ENCODE measurements around the gene ABCA13.
"Not testable (repeated sequence)": the region's sequence is repeated elsewhere in the genome, so short reads cannot be mapped to it uniquely, and the experiment has no call there.

Gene ABCA13

DNA sequence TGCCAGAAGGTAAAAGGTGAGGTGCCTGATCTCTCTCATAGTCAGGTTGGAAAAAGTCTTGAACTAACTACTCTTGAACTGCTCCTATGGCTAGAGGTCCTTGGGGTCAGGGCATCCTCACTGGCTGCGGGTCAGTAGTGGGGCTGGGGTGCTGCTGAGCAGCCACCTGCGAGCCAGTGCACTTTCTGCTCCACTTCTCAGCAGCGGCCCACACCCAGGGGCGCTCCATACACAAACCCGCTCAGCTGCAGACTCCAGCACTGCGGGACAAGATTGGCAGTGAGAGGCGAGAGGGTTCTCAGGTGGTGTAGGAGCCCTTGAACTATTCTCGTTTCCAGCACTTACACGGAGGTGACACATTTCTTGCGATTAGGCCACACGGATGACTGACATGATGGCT, 6.0 kb downstream of the ABCA13 start:
- DNase-seq, result no peak

DNA sequence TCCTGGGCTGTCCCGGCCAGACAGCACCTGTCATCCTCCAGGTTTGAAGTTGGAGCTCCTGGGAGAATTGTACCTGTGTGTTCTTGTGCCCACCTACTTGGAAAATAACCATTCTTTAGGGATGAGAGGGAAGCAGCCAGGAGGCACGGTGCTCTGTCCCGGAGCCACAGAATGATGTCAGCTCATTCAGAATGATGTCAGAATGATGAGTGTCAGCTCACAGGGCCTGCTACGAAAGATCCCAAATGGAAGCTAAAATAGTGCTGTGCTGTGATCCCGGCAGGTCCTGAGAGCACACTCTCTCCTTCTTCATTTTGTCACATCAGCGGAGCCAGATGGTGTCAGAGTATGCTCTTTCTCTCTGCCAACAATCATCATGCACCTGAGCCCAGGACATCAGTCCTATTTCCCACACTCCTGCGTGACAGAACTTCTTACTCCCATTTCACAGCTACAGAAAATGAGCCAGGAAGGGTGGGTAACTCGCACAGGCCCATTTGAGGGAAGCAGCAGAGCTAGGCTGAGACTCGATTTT, 8.3 kb downstream of the ABCA13 start:
- no peak for DNase-seq

DNA sequence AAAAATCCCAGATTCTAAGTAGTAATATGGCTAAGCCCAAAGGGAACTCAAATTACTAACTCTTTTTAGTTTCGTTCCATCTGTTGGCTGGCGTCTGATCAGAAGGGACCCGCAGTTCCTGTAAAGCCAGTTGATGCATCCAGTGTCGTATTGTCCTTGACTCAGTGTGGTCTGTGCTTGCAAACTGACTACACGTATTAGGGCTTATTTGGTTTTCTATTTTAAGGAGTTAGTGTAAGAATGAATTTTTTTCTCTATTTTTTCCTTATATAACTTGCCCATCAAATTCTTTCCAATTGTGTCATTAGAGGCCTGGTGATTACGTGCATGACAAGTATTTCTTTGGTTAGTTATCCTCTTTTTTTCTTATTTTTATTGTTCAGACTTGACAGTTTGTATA, 9.7 kb downstream of the ABCA13 start:
- no peak for DNase-seq

DNA sequence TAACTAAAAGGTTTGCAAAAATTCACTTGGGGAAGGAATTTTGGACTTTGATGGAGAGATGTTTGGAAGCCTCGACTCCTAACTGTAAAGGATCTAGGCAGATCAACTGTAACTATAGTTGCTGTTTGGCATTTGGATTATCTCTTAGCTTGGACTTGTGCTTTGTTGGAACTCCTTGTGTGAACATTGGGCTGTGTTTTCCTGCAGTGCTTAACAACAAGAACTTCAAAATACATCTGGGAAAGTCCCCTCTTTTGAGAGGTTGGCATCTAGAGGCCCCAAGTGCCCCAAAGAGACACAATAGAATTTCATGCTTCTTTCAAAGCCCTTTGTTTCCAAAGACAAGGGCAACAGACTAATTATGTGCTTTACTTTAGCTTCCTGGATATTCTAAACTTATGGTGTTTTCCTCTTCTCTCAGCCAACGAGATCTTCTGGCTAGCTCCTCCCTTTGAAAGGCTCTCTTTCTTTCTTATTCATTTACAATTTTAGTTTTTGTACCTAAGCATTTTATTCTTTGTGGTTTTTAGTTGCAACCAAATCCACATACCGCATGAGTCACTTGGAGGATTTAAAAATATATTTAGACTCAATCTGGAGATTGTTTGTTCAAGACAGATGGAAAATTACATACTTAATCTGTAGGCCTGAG, 11.6 kb downstream of the ABCA13 start:
- no peak for DNase-seq

DNA sequence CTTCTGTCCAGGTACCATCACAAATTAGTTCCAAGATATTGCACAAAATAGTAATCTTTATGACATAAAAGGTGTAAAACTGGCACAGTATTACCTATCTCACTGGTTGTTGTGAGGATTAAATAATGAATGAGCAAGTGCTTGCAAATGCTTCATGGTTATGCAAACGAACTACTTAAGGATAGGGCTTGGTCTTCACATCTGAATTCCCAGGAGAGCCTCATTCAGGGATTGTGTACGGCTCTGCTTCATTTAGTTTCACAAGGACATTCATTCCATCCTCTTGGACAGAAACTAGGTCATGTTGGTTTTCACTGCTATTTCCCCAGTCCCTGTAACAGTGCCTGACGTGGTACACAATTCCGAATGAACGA, 12.1 kb downstream of the ABCA13 start:
- no peak for DNase-seq

DNA sequence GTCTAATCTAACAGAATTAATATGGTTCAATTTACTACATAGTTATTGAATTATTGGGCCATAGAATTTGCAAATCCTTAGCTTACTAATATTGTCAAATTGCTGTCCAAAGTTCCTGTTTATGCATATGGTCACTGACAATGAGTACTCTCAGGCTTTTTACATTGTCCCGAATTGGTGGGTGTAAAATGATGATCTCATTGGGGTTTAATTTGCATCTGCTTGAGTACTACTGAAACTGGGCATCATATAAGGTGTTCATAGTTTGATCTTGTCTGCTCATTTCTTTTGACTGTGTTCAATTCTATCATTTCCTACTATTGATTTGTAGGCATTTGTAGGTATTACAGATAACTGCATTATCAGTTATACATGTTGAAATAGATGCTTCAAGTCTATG, 12.7 kb downstream of the ABCA13 start:
- no peak for DNase-seq

DNA sequence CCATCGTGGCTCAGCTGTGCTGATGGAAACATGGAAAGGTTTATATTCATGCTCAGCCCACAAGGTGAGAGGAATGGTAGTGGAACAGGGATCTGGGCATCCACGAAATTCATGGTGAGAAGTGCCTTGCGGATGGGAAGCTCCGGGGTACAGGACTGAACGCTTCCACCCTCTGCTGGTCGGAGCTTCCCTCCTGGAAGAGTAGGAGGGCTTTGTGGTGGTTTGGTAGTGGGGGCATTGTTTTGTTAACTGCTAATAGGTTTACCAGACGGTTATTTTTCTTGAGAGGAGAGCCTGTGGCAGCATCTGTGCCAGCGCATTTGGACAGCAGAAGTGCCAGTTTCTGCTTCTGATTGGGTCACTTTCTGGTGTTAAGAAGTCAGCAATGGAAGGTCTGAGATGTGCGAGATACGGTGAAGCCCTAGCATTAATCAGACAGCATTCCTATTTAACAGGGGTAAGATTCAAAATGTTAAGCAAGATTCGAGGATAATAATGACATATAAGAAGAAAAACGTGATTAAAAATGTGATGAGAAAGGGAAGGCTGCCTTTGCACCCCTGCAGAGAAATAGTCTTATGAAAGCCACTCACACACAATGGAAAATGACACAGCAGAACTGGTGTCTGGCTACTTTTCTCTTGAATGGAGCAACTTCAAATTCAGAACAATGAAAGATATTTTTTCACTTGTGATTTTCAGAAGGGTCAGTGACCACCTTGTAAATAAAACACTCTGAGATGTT, 17.7 kb downstream of the ABCA13 start:
- no peak for DNase-seq

DNA sequence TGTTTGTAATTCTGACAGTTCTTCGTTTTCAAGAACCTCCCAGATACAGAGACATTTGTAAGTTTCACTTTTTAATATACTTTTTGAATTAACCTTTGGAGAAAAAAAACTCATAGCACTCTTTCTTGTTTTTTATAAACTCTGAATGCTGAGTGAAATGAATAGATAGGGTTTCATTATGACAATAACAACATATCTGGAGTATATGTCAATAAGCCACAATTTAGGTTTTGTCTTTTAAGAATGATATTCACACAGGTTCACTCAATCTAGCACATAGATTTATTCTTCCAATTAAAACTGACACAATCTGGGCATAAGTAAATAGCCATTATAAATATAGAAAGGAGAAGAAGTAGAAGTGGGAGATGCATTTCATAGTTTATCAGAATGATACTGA, 21.7 kb downstream of the ABCA13 start:
- no peak for DNase-seq

DNA sequence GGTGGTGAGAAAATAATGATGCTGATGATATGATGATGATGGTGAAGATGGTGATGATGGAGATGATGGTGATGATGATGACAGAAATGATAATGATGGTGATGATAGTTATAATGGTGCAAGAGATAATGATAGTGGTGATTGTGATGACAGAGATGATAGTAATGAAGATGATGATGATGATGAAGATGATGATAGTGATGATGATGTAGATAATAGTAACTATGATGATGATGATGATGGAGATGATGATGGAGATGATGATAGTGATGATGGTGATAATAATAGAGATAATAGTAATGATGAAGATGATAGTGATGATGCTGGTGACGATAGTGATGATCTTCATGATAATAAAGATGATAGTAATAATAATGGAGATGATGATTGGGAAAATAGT, 22.2 kb downstream of the ABCA13 start:
- no peak for DNase-seq

DNA sequence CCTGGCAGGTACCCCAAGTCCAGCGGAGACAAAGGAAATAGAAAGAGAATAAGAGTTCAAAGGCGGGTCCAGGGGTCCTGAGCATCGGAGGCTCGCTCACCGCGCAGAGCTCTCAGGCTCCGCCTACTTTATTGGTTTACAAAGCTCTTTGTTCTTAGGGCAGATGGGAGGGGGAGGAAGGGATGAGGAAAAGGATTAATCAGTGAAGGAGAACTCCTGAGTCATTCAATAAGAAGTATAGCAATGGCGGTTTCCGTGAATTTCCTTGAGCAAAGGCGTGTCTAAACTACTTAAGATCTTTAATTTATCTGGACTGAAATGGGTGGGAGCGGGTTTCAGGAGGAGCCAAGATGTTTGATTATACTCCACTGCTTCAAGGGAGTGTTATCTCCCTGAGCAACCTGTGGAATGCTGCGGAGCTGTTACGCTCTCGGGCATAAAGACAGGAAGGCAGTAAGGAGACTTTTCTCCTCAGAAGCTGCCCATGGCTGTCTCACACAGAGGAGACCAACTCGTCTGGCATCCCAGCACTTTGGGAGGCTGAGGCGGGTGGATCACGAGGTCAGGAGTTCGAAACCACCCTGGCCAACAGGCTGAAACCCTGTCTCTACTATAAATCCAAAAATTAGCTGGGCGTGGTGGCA, 29.8 kb downstream of the ABCA13 start:
- not testable (repeated sequence) for DNase-seq

DNA sequence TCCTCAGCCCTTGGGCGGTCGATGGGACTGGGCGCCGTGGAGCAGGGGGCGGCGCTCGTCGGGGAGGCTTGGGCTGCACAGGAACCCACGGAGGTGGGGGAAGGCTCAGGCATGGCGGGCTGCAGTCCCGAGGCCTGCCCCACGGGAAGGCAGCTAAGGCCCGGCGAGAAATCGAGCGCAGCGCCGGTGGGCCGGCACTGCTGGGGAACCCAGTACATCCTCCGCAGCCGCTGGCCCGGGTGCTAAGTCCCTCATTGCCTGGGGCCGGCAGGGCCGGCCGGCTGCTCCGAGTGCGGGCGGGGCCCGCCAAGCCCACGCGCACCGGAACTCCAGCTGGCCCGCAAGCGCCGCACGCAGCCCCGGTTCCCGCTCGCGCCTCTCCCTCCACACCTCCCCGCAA, 31.7 kb downstream of the ABCA13 start:
- DNase-seq, result not testable (repeated sequence)

DNA sequence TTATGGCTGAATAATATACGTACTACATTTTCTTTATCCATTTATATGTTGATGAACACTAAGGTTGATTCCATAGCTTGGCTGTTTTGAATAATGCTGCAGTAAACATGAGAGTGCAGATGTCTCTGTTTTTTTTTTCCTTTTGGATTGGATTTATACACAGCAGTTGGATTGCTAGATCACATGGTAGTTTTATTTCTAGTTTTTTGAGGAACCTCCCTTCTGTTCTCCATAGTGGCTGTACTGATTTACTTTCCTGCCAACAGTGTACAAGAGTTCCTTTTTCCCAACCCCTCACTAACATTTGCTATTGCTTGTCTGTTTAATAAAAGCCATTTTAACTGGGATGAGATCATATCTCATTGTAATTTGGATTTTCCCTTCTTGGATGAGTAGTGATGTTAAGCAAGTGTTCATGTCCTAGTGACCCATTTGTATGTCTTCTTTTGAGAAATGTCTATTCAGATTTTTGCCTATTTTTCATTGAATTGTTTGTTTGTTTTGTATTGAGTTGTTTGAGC, 36.0 kb downstream of the ABCA13 start:
- no peak for DNase-seq

DNA sequence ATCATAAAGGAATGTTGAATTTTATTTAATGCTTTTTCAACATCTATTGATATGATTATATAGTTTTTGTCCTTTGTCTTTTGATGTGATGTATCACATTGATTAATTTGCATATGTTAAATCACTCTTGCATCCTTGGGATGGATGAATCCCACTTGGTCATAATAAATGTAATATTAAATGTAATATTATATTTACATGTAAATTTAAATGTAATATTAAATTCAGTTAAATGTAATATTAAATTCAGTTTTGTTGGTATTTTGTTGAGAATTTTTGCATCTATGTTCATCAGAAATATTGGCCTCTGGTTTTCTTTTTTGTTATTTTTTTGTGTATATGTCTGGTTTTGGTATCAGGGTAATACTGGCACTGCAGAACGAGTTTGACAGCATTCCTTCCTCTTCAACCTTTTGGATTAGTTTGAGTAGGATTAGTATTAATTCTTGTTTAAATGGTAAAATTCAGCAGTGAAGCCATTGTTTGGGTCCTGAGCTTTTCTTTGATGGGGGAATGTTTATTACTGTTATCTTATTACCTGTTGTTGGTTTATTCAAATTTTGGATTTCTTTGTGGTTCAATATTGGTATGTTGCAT, 37.8 kb downstream of the ABCA13 start:
- no peak for DNase-seq

DNA sequence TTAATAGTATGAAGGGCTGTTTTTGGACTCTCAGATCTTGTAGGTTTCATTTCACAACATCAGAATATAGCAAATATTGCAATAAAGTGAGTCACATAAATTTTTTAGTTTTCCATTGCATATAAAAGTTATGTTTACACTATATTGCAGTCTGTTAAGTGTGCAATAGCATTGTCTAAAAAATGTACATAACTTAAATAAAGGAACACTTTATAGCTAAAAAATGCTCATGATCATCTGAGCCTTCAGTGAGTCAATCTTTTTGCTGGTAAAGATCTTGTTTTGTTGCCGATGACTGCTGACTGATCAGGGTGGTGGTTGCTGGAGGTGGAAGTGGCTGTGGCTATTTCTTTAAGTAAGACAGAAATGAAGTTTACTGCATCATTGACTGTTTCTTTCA, 42.0 kb downstream of the ABCA13 start:
- no peak for DNase-seq

DNA sequence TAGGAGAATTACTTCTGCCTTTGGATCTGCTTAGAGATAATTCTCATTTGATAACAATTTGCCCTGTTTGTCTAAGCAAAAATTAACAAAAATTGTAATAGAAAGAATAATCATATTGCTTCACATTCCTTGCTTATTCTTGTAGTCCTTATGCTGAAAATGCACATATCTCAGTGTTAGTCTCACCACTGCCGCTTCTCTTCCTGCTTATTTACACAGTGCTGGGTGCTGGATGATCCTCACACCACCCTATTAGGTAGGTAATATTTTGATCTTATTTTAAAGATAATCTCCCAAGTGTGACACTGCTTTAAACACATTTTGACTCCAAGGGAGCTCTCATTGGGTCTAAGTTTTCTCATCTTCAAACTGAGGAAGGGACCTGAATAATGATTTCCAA, 46.0 kb downstream of the ABCA13 start:
- no peak for DNase-seq

DNA sequence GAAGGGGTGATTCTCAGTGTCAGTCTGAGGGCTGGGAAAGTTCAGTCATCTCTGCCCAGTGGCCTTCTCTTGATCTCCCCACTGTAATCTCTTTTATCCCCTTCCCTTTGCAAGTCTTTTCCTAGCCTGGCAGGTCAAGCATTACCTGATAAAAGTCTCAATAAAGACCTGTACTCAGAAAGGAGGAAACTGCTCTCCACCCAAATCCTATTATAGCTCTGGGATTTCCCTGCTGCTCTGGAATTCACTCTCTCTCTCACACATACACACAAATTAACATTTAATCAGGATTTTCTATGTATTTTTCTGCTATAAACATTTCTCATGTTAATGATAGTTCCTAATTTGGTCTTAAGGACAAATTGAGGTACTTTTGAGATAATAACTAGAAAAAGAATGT, 46.5 kb downstream of the ABCA13 start:
- no peak for DNase-seq

DNA sequence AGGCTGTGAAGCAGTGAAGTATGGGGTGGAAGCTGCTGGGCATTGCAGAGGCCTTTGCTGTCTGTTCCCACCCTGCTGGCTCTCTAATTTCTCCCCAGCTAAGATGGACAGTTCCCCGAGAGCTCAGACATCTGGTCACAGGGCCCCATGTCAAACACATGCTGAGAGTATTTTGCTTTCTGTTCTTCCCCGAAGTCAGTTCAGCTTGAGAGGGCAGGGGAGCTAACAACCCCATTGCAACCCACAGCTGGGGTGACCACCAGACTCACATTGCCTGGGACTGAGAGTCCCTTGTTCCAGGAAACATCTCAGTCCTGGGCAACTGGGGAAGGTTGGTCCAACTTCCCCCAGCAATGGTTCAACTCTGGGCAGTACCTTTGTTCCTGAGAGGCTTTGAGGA, 52.8 kb downstream of the ABCA13 start:
- DNase-seq, result no peak

DNA sequence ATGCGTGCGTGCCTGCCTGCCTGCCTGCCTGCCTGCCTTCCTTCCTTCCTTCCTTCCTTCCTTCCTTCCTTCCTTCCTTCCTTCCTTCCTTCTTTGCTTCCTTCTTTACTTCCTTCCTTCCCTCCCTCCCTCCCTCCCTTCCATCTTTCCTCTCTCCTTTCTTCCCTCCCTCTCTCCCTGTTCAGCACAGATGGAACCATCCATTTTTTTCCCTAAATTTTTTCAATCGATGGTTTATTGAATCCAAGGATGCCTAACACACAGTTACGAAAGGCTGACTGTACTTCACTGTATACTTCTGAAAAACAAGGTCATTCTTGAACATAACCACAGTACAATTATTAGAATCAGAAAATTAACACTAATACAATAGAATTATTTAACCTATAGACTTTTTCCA, 53.8 kb downstream of the ABCA13 start:
- no peak for DNase-seq

DNA sequence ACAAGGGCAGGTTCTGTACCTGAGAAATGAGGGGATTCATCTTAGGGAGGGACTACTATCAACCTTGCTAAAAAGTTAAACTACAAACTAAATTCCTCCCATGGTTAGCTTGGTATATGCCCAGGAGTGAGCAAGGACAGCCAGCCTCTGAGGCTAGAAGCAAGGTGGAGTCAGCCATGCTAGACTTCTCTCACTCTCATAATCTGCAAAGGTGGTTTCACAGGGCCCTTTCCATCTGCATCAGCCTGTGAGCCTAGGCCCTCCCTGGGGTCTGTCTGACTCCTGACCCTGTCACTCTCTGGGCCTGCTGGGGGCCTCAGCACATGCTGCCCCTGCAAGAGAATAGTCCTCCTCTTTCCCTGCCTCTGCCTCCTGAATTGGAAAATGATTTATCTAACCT, 66.1 kb downstream of the ABCA13 start:
- DNase-seq, result no peak

DNA sequence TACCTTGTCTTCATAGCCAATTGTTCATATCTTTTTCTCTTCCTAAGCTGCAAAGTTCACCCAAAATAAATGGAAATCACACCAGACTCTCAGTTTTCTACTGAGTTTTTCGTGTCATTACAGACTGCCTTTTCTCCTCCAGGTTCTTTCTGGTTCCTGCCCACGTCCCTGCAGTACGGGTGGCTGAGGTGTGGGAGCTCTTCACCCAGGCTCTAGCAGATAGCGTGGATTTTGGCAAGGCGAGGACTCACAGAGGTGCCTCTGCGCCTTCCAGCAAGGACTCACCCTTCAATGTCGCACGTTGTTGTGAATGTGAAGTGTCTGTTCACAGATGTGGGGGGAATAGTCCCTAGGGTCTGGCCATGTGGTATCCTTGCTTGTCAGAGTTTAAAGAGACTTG, 71.6 kb downstream of the ABCA13 start:
- no peak for DNase-seq

DNA sequence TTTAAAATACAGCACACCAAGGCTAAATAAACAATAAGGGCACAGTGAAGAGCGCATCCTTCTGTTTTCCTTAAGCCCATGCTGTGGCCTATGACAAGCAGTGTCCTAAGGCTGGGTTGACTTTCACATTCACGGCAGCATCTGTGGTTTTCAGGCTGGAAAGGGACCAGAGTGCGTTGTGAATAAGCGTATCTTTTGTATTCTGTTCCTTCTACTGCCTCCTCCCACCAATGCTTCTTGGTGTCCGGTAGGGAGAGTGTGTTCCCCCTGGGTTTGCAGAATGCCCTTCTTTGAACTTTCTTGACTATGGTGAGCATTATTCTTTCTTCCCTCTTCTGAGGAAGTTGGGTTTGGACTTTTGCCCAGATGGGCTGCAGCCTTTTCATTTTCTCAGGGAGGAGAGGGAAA, 73.6 kb downstream of the ABCA13 start:
- no peak for DNase-seq

DNA sequence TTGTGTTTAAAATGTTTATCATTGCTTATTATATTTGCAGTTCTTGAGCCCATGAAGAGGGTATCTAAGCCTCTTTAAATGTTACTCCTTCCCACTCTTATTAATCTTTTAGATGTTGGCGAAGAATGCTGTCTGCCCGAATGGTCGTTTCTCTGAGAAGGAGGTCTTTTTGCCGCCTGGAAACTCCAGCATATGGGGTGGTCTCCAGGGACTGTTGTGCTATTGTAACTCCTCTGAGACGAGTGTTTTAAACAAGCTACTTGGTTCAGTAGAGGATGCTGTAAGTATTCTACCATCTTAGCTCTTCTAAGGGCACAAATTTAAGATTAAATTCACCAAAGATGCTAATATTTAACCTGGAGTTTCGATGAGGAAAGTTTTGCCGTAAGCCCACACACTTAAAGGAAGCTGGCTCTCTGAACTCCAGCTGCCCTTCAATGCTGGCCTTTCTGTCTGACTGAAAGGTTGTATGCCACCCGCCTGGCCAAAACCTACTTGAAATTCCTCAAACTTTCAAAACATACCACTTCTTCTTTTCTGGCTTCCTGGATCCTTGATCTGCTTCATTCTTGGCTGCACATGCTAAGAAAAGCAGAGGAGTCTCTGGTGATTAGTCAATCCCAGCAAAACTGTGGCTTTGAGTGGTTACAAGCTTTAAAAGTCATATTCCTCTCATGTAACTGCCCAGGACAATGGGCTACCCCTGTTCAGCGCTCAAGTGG, 74.7 kb downstream of the ABCA13 start:
- no peak for DNase-seq

DNA sequence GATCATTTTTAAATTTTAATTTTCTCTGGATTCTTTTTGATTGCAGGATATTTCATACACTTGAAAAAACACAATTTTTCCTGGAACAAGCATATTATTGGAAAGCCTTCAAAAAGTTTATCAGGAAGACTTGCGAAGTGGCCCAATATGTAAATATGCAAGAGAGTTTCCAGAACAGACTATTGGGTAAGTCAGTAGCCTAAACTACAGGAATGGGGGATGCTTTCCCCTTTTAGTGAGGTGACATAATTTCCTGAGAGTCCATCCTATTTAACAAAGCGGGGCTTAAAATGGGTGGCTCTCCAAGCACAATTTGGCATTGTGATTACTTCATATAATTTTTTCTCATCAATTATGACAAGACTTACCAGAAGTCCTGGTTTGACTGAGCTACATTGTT, 77.9 kb downstream of the ABCA13 start:
- DNase-seq, result no peak

Measured in NK-92 treated with Interleukin-12 subunit alpha and Interleukin-12 subunit beta, amount 100 ng/mL, for 24 hours (cell line).